ENCODE data around the gene ASS1.

Gene ASS1

DNA sequence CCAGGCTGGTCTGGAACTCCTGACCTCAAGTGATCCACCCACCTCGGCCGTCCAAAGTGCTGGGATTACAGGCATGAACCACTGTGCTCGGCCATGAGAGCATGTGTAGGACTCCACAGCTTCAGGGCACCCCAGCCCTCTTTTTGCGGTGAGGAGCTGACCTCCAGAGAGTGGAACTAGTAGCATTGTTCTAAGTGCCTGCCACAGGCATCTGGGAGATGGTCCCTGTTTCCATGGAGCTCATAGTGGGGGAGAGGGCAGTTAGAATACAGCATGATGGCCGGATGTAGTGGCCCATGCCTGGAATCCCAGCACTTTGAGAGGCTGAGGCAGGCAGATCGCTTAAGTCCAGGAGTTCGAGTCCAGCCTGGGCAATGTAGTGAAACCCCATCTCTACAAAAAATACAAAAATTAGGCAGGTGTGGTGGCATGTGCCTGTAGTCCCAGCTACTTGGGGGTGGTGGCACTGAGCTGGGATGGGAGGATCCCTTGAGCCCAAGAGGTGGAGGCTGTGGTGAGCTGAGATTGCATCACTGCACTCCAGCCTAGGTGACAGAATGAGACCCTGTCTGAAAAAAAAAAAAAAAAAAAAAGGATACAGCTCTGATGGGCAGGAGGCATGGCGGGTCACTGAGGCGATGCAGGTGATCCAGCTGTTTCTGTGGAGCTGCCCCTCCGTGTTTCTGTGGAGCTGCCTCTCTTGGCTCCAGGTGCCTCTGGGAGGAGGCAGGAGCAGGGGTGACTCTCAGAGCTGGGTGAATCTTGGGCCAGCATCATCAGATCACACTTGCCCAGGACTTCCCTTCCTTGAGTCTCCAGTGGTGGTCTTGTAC, 4.2 kb downstream of the ASS1 start:
- peaks cover 26% of the 10 kb centered on the region for H3K79me1 ChIP-seq (replicated peaks; ENCODE audit: low read length, poor library complexity, severe bottlenecking)
- no peak overlapping the region for H4K91ac ChIP-seq (ENCODE audit: low read length)
- H3K27me3 ChIP-seq (ENCODE audit: control insufficient read depth in 1 of 2, insufficient read depth in 1 of 2, low read length in 2 of 2) = no peaks in the 10 kb centered on the region
- no peaks in the 10 kb centered on the region for H3K9me3 ChIP-seq (ENCODE audit: control insufficient read depth, low read length)
- H2AK5ac ChIP-seq (ENCODE audit: low read length, severe bottlenecking) = peak overlapping the region; percentile 41
- H3K14ac ChIP-seq (ENCODE audit: low read length in 2 of 2) = no peak overlapping the region
- peaks cover 75% of the 10 kb centered on the region for H3K4me1 ChIP-seq (ENCODE audit: control insufficient read depth, insufficient read depth, low read depth, low read length)
- H3K36me3 ChIP-seq (ENCODE audit: control insufficient read depth in 1 of 2, insufficient read depth in 2 of 2, low read depth in 1 of 2, low read length in 2 of 2) = peaks cover 2 to 31% of the 10 kb centered on the region in 2 experiments
- no peak overlapping the region for H2AFZ ChIP-seq (ENCODE audit: low read depth, low read length)
- no peak overlapping the region for H3K18ac ChIP-seq (ENCODE audit: low read depth in 1 of 2, low read length in 2 of 2)
- no peak overlapping the region for H3K4ac ChIP-seq (ENCODE audit: low read depth in 1 of 2, low read length in 2 of 2)
- H3K4me3 ChIP-seq (ENCODE audit: insufficient read depth in 1 of 2, low read depth in 1 of 2, low read length in 2 of 2) = no peak overlapping the region
- 94% methylated on average over 8 of the region's 10 CpGs for WGBS
- H4K8ac ChIP-seq (ENCODE audit: low read length) = no peak overlapping the region
- no peak overlapping the region for H2BK5ac ChIP-seq (ENCODE audit: low read depth, low read length, poor library complexity, severe bottlenecking)
- H2BK120ac ChIP-seq (ENCODE audit: low read depth, low read length) = no peak overlapping the region
- H2BK12ac ChIP-seq (ENCODE audit: low read length in 2 of 2) = no peak overlapping the region
- H3K27ac ChIP-seq (ENCODE audit: low read length, poor library complexity, severe bottlenecking) = no peak overlapping the region
- no peak overlapping the region for H3K23ac ChIP-seq (ENCODE audit: low read length in 2 of 2)
- DNase-seq = no peak
- H2BK15ac ChIP-seq (ENCODE audit: low read depth, poor library complexity, severe bottlenecking) = no peak overlapping the region
- H3K9ac ChIP-seq (ENCODE audit: low read length) = no peak overlapping the region
- H3K4me2 ChIP-seq (ENCODE audit: low read length, poor library complexity, severe bottlenecking) = no peak overlapping the region

DNA sequence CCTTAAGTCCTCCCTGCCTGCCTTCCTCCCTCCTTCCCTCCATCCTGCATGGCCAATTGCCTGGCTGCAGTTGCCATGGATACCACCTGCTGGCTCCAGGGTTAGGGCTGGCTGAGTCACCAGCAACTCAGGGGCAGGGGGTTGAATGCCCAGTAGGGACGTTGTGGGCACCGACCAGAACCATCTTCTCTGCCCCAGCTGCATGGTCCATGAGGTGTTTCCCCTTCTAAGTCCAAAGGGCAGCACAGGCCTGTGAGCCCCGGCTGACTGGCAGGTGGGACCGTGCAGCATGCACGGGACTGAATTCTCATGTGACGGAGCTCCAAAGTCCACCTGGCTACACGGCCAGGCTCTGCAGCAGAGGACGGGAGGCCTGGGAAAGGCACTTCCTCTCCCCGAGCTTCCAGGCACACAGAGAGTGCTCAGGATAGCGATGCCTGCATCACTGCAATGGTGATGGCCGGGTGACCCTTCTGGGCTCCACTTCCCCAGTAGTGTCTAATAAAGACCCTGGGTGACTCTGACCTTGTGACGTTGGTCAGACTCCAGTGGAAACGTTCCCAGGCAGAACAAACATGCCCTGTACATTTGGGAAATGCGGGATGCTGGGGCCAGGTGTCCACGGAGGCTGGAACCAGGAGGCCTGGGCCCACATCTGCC, 5.7 kb downstream of the ASS1 start:
- H3K4me3 ChIP-seq (ENCODE audit: insufficient read depth in 1 of 2, low read depth in 1 of 2, low read length in 2 of 2) = no peak overlapping the region
- H4K91ac ChIP-seq (ENCODE audit: low read length) = peak overlapping the region; percentile 45
- peak overlapping the region; percentile 24 for H4K8ac ChIP-seq (ENCODE audit: low read length)
- no peak overlapping the region for H3K23ac ChIP-seq (ENCODE audit: low read length in 2 of 2)
- H3K36me3 ChIP-seq (ENCODE audit: control insufficient read depth in 1 of 2, insufficient read depth in 2 of 2, low read depth in 1 of 2, low read length in 2 of 2) = peaks cover 17 to 35% of the 10 kb centered on the region in 2 experiments
- no peak overlapping the region for H3K27ac ChIP-seq (ENCODE audit: low read length, poor library complexity, severe bottlenecking)
- peaks cover 30% of the 10 kb centered on the region for H3K79me1 ChIP-seq (replicated peaks; ENCODE audit: low read length, poor library complexity, severe bottlenecking)
- H3K4ac ChIP-seq (ENCODE audit: low read depth in 1 of 2, low read length in 2 of 2) = no peak overlapping the region
- H2BK5ac ChIP-seq (ENCODE audit: low read depth, low read length, poor library complexity, severe bottlenecking) = no peak overlapping the region
- 89% methylated on average over 15 of the region's 15 CpGs for whole genome bisulfite sequencing
- peaks cover 76% of the 10 kb centered on the region for H3K4me1 ChIP-seq (ENCODE audit: control insufficient read depth, insufficient read depth, low read depth, low read length)
- no peak overlapping the region for H3K9ac ChIP-seq (ENCODE audit: low read length)
- DNase-seq = no peak
- H2BK120ac ChIP-seq (ENCODE audit: low read depth, low read length) = no peak overlapping the region
- peak overlapping the region; percentile 17 to 32 for H2BK12ac ChIP-seq (ENCODE audit: low read length in 2 of 2)
- peak overlapping the region; percentile 37 for H2BK15ac ChIP-seq (ENCODE audit: low read depth, poor library complexity, severe bottlenecking)
- no peak overlapping the region for H3K18ac ChIP-seq (ENCODE audit: low read depth in 1 of 2, low read length in 2 of 2)
- no peak overlapping the region for H3K4me2 ChIP-seq (ENCODE audit: low read length, poor library complexity, severe bottlenecking)
- H3K9me3 ChIP-seq (ENCODE audit: control insufficient read depth, low read length) = no peaks in the 10 kb centered on the region
- H2AFZ ChIP-seq (ENCODE audit: low read depth, low read length) = no peak overlapping the region
- peak overlapping the region; percentile 57 for H2AK5ac ChIP-seq (ENCODE audit: low read length, severe bottlenecking)
- no peaks in the 10 kb centered on the region for H3K27me3 ChIP-seq (ENCODE audit: control insufficient read depth in 1 of 2, insufficient read depth in 1 of 2, low read length in 2 of 2)
- no peak overlapping the region for H3K14ac ChIP-seq (ENCODE audit: low read length in 2 of 2)

DNA sequence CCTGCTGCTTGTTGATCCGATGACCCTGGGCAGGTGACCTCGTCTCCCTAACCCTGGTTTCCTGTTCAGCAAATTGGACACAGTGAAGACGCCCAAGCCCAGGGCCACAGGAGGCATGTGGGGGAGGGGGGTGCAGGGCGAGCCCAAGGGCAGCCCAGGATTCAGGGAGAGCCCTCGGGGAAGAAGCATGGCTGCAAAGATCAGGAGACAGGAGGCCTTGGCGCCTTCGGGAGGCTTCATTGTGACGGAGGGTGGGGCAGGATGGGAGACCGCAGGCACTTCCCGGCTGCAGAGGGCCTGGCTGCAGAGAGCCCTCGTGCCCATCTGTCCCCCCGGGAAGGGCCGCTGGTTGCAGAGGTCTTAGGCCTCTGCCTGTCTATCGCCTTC, 6.2 kb downstream of the ASS1 start:
- peak overlapping the region; percentile 45 for H4K91ac ChIP-seq (ENCODE audit: low read length)
- no peak for DNase-seq

More for the DNA sequence above, 6.2 kb downstream of the ASS1 start:
- peak overlapping the region in 1 of 2 experiments; percentile 2 for H3K4ac ChIP-seq (ENCODE audit: low read depth in 1 of 2, low read length in 2 of 2)
- peaks cover 19 to 39% of the 10 kb centered on the region in 2 experiments for H3K36me3 ChIP-seq (ENCODE audit: control insufficient read depth in 1 of 2, insufficient read depth in 2 of 2, low read depth in 1 of 2, low read length in 2 of 2)
- peak overlapping the region; percentile 17 to 32 for H2BK12ac ChIP-seq (ENCODE audit: low read length in 2 of 2)
- no peak overlapping the region for H3K4me2 ChIP-seq (ENCODE audit: low read length, poor library complexity, severe bottlenecking)
- peak overlapping the region; percentile 37 for H2BK15ac ChIP-seq (ENCODE audit: low read depth, poor library complexity, severe bottlenecking)
- H2AFZ ChIP-seq (ENCODE audit: low read depth, low read length) = no peak overlapping the region
- H2BK120ac ChIP-seq (ENCODE audit: low read depth, low read length) = no peak overlapping the region
- H3K18ac ChIP-seq (ENCODE audit: low read depth in 1 of 2, low read length in 2 of 2) = no peak overlapping the region
- no peak overlapping the region for H3K14ac ChIP-seq (ENCODE audit: low read length in 2 of 2)
- no peak overlapping the region for H3K27ac ChIP-seq (ENCODE audit: low read length, poor library complexity, severe bottlenecking)
- H3K23ac ChIP-seq (ENCODE audit: low read length in 2 of 2) = no peak overlapping the region
- H2BK5ac ChIP-seq (ENCODE audit: low read depth, low read length, poor library complexity, severe bottlenecking) = no peak overlapping the region
- H3K79me1 ChIP-seq (replicated peaks; ENCODE audit: low read length, poor library complexity, severe bottlenecking) = peaks cover 30% of the 10 kb centered on the region
- 80% methylated on average over 14 of the region's 14 CpGs for WGBS
- H3K9ac ChIP-seq (ENCODE audit: low read length) = no peak overlapping the region
- H3K27me3 ChIP-seq (ENCODE audit: control insufficient read depth in 1 of 2, insufficient read depth in 1 of 2, low read length in 2 of 2) = no peaks in the 10 kb centered on the region
- peaks cover 71% of the 10 kb centered on the region for H3K4me1 ChIP-seq (ENCODE audit: control insufficient read depth, insufficient read depth, low read depth, low read length)
- H2AK5ac ChIP-seq (ENCODE audit: low read length, severe bottlenecking) = peak overlapping the region; percentile 57
- no peak overlapping the region for H3K4me3 ChIP-seq (ENCODE audit: insufficient read depth in 1 of 2, low read depth in 1 of 2, low read length in 2 of 2)
- peak overlapping the region; percentile 24 for H4K8ac ChIP-seq (ENCODE audit: low read length)
- H3K9me3 ChIP-seq (ENCODE audit: control insufficient read depth, low read length) = no peaks in the 10 kb centered on the region
